Measurements from ENCODE around the gene SBF2. TPM values are rescaled to one million over a fixed set of nuclear protein-coding genes. Genes with fewer than 3 reads are reported as not detected.

SBF2 gene
- total RNA-seq = 15.6 and 26.2 TPM in 2 replicates

- DNase-seq (ENCODE audit: low read depth) = no peak
- no peak for TF ChIP-seq CTCF (conservative IDR thresholded peaks at IDR 0.05; ENCODE audit: low read depth, low read length)
- H3K4me3 ChIP-seq (ENCODE audit: low read depth, low read length) = peak within 1 kb of the TSS; percentile 74
Measured at GRCh38 chr11:10293423-10294289, at the start of gene SBF2. Gene SBF2 (minus strand): TSS chr11:10294219. CDS start chr11:10294069, 150 bp downstream.

GRCh38 chr11:10338287-10338686 lies 44.3 kb upstream of the SBF2 start:
- no peak for DNase-seq (ENCODE audit: low read depth)
- no peak for TF ChIP-seq CTCF (conservative IDR thresholded peaks at IDR 0.05; ENCODE audit: low read depth, low read length)

GRCh38 chr11:10333490-10333889 lies 39.5 kb upstream of the SBF2 start:
- no peak for TF ChIP-seq CTCF (conservative IDR thresholded peaks at IDR 0.05; ENCODE audit: low read depth, low read length)
- no peak overlapping the region for H3K4me3 ChIP-seq (ENCODE audit: low read depth, low read length)
- no peak for DNase-seq (ENCODE audit: low read depth)

More at GRCh38 chr11:10338287-10338686, 44.3 kb upstream of the SBF2 start:
- no peak overlapping the region for H3K4me3 ChIP-seq (ENCODE audit: low read depth, low read length)

- no peak for DNase-seq (ENCODE audit: low read depth)
- no peak for TF ChIP-seq CTCF (conservative IDR thresholded peaks at IDR 0.05; ENCODE audit: low read depth, low read length)
- H3K4me3 ChIP-seq (ENCODE audit: low read depth, low read length) = no peak overlapping the region
Measured at GRCh38 chr11:10331548-10332289, 37.7 kb upstream of the SBF2 start.

- TF ChIP-seq CTCF (conservative IDR thresholded peaks at IDR 0.05; ENCODE audit: low read depth, low read length) = no peak
- no peak for DNase-seq (ENCODE audit: low read depth)
- no peak overlapping the region for H3K4me3 ChIP-seq (ENCODE audit: low read depth, low read length)
Measured at GRCh38 chr11:10329935-10330334, 35.9 kb upstream of the SBF2 start.

- H3K4me3 ChIP-seq (ENCODE audit: low read depth, low read length) = no peak overlapping the region
- DNase-seq (ENCODE audit: low read depth) = no peak
- no peak for TF ChIP-seq CTCF (conservative IDR thresholded peaks at IDR 0.05; ENCODE audit: low read depth, low read length)
Measured at GRCh38 chr11:10329356-10329755, 35.3 kb upstream of the SBF2 start.

All from epithelial cell of proximal tubule (primary cell).